Measurements from ENCODE around the gene LY6G5C. TPM values are rescaled to one million over a fixed set of nuclear protein-coding genes. Genes with fewer than 3 reads are reported as not detected.
A peak's percentile ranks its signal among the peaks of the same experiment; 100 is the strongest.

The LY6G5C gene, protein sequence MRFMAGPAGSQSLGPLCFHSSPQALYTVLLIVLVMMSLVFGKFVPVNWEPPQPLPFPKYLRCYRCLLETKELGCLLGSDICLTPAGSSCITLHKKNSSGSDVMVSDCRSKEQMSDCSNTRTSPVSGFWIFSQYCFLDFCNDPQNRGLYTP
- 0.51 and 0.83 TPM in 2 replicates for total RNA-seq
- 2.0 and 2.9 TPM in 2 replicates for polyA plus RNA-seq
- polyA plus RNA-seq (2012): 1.4 and 2.3 TPM in 2 replicates
- polyA minus RNA-seq (ENCODE audit: low replicate concordance): 2.8 TPM in 1 of 2 replicates, not detected in the other

DNA sequence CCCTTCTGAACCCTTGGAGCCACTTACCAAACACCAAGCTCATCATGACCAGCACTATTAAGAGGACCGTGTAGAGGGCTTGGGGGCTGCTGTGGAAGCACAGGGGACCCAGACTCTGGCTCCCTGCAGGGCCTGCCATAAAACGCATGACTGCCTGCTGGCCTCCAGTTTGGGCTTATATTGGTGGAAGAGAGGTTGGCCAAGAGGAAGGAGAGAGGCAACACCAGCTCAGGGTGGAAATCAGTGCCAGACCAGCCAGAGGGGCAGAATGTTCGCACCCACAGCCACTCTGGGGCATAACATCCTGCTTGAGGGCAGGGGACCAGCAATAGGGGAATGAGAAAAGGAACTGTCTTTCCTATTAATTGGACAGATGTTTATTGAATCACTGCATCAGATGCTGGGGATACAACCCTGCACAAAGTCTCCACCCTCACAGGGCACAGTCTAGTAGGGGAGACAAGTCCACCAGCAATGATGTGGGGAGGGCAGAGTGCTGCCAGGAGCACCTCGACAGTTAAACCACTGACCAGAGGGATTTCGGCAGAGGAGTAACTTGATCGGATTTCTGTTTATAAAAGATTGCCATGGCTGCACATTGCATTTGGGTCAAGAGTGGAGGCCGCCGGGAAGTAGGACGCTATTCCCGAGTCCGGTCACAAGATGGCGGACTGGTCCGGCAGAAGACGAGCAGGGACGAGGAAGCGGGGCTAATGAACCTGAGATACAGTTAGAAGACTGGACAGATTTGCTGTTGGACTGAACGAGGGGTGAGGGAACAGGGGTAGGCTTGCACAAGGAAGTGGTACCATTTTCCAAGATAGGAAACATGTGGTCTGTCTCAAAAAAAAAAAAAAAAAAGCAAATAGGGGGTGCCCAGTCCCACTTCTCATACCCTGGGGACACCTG is at the start of gene LY6G5C:
Gene LY6G5C (minus strand): TSS at position 842 of the 909 bp plus-strand sequence. CDS start 694 bp downstream, at position 148.
- Histone ChIP-seq H4K20me1 (ENCODE audit: control insufficient read depth, extremely low read depth, insufficient read depth, low read length) (no peaks in the 10 kb centered on the region), H3K4me3 (replicated peaks in 1 of 4; ENCODE audit: control extremely low read depth in 1 of 4, insufficient read depth in 1 of 4, low read depth in 3 of 4, low read length in 4 of 4) (peak within 1 kb of the TSS; percentile 43 to 58 (median 57)), H3K4me2 (ENCODE audit: extremely low read depth, insufficient read depth, low read length) (peak within 1 kb of the TSS; percentile 97), H3K27me3 (ENCODE audit: control insufficient read depth, insufficient read depth, low read length) (no peaks in the 10 kb centered on the region), H3K79me2 (ENCODE audit: control insufficient read depth, insufficient read depth, low read length) (no peaks in the 10 kb centered on the region), H3K9ac (ENCODE audit: insufficient read depth, low read length) (peak within 1 kb of the TSS; percentile 71), H3K9me3 (ENCODE audit: control insufficient read depth, insufficient read depth, low read depth, low read length) (no peaks in the 10 kb centered on the region), H3K36me3 (ENCODE audit: control insufficient read depth, insufficient read depth, low read length) (peaks cover under 1% of the 10 kb centered on the region), H2AFZ (ENCODE audit: low read length) (peak within 1 kb of the TSS; percentile 78), H3K27ac (ENCODE audit: insufficient read depth, low read length) (peak within 1 kb of the TSS; percentile 80), H3K4me1 (ENCODE audit: control insufficient read depth, extremely low read depth, insufficient read depth, low read length) (peaks cover 12% of the 10 kb centered on the region)
- peak; percentile 85 to 96 for DNase-seq (ENCODE audit: low read depth in 2 of 2)
- TF ChIP-seq EZH2 (IDR thresholded peaks at IDR 0.05; ENCODE audit: low read length, missing control alignments): no peak
- TF ChIP-seq, protein P1, sequence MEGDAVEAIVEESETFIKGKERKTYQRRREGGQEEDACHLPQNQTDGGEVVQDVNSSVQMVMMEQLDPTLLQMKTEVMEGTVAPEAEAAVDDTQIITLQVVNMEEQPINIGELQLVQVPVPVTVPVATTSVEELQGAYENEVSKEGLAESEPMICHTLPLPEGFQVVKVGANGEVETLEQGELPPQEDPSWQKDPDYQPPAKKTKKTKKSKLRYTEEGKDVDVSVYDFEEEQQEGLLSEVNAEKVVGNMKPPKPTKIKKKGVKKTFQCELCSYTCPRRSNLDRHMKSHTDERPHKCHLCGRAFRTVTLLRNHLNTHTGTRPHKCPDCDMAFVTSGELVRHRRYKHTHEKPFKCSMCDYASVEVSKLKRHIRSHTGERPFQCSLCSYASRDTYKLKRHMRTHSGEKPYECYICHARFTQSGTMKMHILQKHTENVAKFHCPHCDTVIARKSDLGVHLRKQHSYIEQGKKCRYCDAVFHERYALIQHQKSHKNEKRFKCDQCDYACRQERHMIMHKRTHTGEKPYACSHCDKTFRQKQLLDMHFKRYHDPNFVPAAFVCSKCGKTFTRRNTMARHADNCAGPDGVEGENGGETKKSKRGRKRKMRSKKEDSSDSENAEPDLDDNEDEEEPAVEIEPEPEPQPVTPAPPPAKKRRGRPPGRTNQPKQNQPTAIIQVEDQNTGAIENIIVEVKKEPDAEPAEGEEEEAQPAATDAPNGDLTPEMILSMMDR (conservative IDR thresholded peaks at IDR 0.05 in 1 of 2, IDR thresholded peaks at IDR 0.05 in 1 of 2; ENCODE audit: low read depth in 1 of 2, low read length in 2 of 2): peak; percentile 61 to 76

DNA sequence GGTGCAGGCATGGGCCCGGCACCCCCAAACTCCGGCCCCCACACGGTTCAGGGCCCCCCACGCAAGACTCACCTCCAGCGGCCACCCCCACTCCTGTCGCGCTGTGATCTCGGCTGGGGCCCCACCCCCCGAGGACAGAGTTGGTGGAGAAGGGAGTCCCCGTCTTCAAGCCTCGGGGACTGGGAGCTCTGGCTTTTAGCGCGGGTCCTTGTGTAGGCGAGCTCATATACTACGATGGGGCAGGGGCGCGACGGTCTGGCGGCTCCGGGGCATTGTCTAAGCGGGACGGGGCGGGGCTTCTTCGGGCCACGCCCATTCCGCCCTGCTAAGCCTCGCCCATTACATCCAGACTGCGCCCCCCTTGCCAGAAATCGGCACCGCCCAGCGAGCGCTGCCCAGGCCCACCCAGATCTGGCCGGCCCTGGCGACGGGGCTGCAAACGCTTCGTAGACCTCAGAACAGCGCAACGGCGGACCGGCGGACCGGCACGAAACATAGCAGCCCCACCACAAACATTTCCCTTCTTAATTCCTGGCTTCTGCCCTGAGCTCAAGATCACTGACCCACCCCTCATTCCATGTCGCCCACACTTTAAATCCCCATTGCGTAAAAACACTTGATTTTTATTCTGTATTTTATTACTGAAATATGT is 49.2 kb upstream of the LY6G5C start:
- TF ChIP-seq, protein P1 (conservative IDR thresholded peaks at IDR 0.05 in 1 of 2, IDR thresholded peaks at IDR 0.05 in 1 of 2; ENCODE audit: low read depth in 1 of 2, low read length in 2 of 2): no peak
- no peak for TF ChIP-seq EZH2 (IDR thresholded peaks at IDR 0.05; ENCODE audit: low read length, missing control alignments)
- DNase-seq (ENCODE audit: low read depth in 2 of 2): peak; percentile 89 to 91
- Histone ChIP-seq H3K79me2 (ENCODE audit: control insufficient read depth, insufficient read depth, low read length) (peaks cover 32% of the 10 kb centered on the region), H4K20me1 (ENCODE audit: control insufficient read depth, extremely low read depth, insufficient read depth, low read length) (no peaks in the 10 kb centered on the region), H2AFZ (ENCODE audit: low read length) (no peak overlapping the region), H3K4me1 (ENCODE audit: control insufficient read depth, extremely low read depth, insufficient read depth, low read length) (peaks cover 19% of the 10 kb centered on the region), H3K4me3 (replicated peaks in 1 of 4; ENCODE audit: control extremely low read depth in 1 of 4, insufficient read depth in 1 of 4, low read depth in 3 of 4, low read length in 4 of 4) (peak overlapping the region; percentile 68 to 96 (median 82)), H3K4me2 (ENCODE audit: extremely low read depth, insufficient read depth, low read length) (peak overlapping the region; percentile 99), H3K9ac (ENCODE audit: insufficient read depth, low read length) (peak overlapping the region; percentile 61), H3K27ac (ENCODE audit: insufficient read depth, low read length) (peak overlapping the region; percentile 76), H3K27me3 (ENCODE audit: control insufficient read depth, insufficient read depth, low read length) (no peaks in the 10 kb centered on the region), H3K36me3 (ENCODE audit: control insufficient read depth, insufficient read depth, low read length) (peaks cover 34% of the 10 kb centered on the region), H3K9me3 (ENCODE audit: control insufficient read depth, insufficient read depth, low read depth, low read length) (no peaks in the 10 kb centered on the region)
